GM12875 (cell line): ENCODE measurements around the gene NFATC1.

Experiments used
- H3K4me3 ChIP-seq: one replicate; pipeline ENCODE4 v1.5.1; 2011; ENCODE audit warnings: low read depth, low read length, control low read depth
- CTCF ChIP-seq: IDR thresholded peaks from 2 replicates; pipeline ENCODE4 v1.5.1; 2011; ENCODE audit warnings: low read depth, mild to moderate bottlenecking, control low read depth, inconsistent platforms, low read length, moderate library complexity, borderline replicate concordance; ENCODE audit not compliant: insufficient read depth

The NFATC1 gene

GRCh38 chr18:79442508-79443221 is 46.9 kb downstream of the NFATC1 start:
- no peak overlapping the region for H3K4me3 ChIP-seq
- TF ChIP-seq CTCF, result no peak

GRCh38 chr18:79445221-79445620 is 49.5 kb downstream of the NFATC1 start:
- TF ChIP-seq CTCF, result no peak
- no peak overlapping the region for H3K4me3 ChIP-seq

DNA sequence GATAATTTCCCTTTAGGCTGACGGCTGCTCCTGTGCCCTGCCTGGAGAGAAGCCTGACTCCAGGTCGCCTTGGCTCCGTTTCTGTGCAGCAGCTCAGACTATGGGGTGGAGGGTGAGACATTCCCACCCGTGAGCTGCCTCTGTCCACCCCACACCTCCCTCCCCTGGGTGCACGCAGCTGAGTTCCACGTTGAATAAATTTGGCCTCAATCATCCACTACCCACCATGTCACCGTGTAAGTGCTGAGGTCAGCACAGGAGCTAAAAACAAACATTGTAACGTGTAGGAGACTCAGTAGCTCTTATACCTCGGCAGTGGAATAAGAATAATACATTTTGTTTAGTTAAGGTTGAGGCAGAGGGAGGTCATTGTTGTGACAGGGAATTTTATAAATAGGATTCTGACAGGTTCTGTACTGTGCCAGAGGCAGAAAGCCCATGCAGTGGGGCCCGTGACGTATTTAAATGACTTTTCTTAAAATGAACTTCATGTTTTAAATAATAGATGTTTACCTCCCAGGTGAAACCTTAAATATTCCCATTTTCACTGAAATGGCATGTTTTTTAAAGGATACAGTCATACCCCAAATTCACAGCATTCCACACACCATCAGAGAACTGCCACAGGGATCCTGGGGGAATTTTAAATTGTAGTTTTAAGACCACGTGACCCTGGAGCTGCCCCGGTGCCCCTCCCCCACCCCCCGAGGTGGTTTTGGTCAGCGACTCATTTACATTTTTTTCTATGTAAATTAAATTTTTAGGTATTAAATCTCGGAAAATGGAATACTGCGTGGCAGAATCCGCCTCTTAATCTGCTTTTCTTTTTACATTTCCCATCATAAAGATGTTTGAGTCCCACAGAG is 50.2 kb downstream of the NFATC1 start:
- no peak overlapping the region for H3K4me3 ChIP-seq
- no peak for TF ChIP-seq CTCF

DNA sequence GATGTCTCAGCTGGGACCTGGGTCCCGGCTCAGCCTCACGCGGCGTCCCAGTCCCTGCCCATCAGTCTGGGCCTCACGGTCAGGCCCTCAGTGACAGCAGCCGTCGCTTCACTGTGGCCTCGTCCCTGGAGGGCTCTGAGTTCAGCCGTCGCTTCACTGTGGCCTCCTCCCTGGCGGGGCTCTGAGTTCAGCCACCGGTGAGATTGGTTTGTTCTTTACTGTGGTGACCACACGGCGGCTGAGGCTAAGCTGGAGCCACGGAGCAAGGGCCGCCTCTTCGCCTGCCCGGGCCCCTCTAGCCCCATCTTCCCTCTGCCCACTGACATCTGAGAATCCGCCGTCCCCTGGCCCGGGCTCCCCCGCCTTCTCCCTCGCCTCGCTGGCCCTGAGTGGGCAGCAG is 51.2 kb downstream of the NFATC1 start:
- H3K4me3 ChIP-seq, result no peak overlapping the region
- no peak for TF ChIP-seq CTCF

- no peak for TF ChIP-seq CTCF
- H3K4me3 ChIP-seq, result no peak overlapping the region
These were observed 52.1 kb downstream of the NFATC1 start for GRCh38 chr18:79447703-79448367.

DNA sequence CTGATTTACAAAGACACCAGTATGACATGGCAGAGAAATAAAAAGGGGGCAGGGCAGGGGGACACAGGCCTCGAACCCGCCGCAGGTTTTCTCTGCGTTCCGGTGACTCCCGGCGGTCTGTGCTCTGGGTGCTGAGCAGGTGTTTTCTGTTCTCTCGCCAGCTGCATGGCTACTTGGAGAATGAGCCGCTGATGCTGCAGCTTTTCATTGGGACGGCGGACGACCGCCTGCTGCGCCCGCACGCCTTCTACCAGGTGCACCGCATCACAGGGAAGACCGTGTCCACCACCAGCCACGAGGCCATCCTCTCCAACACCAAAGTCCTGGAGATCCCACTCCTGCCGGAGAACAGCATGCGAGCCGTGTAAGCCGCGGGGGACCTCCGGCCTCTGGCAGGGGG is 52.9 kb downstream of the NFATC1 start:
- H3K4me3 ChIP-seq, result no peak overlapping the region
- TF ChIP-seq CTCF, result no peak
